DMS153 treated with DMSO at 0.1 percent for 48 hours (cell line): Measurements from ENCODE around the gene CAPN2.
"Not testable (repeated sequence)": the region's sequence is repeated elsewhere in the genome, so short reads cannot be mapped to it uniquely, and the experiment has no call there.

ENCODE experiments used
- DNase-seq: peaks from one replicate; lab custom pipeline; 2025; ENCODE audit not compliant: unreplicated experiment; lab: John Stamatoyannopoulos, UW

Gene CAPN2

DNA sequence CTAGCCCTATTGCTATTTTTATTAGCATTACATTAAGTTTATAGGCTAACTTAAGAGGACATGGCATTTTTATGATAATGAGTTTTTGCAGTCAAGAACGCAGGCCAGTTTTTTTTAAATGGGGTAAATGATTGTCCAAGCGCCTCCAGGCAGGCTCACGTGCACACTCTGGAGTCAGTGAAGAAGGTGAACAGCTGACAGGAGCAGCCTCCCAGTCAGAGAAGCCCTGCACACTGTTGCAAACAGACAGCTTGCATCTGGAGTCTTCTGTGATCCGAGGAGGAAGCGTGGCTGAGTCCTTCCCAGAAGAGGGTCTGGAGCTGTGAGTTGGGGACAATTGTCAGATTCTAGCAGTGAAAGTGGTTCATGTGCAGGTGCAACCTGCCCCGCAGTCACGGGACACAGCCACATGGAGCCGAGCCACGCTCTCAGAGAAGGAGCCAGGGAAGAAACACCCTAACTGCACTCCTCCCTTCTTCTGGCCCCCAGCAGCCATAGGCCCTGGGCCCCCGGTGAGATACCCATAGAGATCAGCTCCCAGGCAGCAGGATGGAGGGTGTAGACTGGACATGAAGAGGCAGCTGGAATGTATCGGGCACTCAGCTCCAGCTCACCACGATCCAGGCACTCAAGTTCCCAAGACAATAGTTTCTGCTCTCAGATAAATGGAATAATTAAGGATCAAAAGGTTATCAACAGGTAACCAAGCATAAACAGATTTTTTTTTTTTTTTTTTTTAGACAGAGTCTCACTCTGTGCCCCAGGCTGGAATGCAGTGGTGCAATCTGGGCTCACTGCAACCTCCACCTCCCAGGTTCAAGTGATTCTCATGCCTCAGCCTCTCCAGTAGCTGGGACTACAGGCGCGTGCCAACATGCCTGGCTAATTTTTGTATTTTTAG lies 26.4 kb downstream of the CAPN2 start:
- DNase-seq: no peak

DNA sequence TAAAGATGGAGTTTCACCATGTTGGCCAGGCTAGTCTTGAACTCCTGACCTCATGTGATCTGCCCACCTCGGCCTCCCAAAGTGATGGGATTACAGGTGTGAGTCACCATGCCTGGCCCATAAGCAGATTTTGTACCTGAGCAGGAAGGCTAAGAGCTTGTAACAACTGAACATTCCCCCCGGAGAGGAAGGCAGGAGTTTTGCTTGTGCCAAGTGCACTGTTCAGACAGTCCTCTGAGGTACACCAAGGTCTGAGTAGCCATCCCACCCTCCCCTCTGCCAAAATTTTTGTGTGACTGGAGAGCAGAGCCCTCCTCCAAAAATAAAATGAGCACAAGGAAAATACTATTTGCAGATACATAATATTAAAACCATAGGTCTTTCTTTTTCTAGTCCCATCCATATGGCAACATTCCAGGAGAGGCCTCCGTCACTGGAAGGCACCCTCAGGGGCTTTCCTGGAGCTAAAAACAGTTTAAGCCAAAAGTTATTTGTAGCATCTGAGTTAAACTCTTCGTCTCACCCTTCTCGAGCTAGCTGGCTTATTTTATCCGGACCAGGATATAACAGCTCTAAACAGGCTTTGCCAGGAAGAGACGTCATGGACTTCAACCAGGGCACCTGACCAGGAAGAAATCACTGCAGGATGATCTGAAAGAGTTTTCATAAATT lies 27.2 kb downstream of the CAPN2 start:
- no peak for DNase-seq

- not testable (repeated sequence) for DNase-seq
These were observed 27.8 kb downstream of the CAPN2 start for GRCh38 chr1:223740038-223740736.

DNA sequence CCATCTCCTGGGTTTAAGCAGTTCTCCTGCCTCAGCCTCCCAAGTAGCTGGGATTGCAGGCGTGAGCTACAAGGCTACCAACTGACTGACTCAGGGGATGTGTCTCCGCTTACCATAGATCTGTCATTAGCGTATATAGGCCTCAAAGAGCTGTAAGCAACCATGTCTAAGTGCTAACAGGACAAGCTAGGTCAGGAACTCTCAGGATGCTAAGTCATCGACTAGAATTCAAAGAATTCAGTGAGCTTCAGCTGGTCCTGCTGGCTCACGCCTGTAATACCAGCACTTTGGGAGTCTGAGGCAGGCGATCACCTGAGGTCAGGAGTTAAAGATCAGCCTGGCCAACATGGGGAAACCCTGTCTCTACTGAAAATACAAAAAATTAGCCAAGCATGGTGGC lies 29.5 kb downstream of the CAPN2 start:
- no peak for DNase-seq

DNA sequence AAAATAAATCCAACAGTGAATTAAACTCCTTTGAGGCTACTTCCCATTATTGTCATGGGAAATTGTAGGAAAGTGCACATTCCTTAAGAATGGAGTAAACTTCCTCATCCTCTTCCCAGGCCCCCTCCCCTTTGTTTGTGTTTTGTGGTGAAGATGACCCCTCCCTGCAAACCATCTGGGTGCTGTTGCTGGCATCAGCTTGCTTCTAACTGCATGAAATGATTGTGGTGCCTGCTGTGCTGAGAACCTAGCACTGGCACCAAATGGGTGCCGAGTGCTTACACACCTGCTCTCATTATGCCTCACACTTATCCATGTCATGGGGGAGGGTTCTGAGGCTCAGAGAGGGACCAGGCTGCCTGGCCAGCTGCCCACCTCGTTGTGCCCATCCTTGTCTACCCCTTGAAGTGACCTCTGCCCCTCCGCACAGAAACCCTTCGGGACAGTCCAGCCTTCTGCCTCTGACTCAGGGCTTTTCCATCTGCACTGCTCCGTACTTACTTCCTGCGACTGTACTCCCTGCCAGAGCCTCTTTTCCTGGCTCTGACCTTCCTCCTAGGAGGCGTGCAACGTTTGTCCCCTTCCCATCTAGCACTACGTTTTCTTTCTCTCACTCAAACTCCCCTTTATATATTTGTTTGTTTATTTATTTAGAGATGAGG lies 30.6 kb downstream of the CAPN2 start:
- no peak for DNase-seq

- no peak for DNase-seq
These were observed 33.4 kb downstream of the CAPN2 start for GRCh38 chr1:223745731-223746130.

GRCh38 chr1:223747838-223748335 lies 35.5 kb downstream of the CAPN2 start:
- DNase-seq: no peak

DNA sequence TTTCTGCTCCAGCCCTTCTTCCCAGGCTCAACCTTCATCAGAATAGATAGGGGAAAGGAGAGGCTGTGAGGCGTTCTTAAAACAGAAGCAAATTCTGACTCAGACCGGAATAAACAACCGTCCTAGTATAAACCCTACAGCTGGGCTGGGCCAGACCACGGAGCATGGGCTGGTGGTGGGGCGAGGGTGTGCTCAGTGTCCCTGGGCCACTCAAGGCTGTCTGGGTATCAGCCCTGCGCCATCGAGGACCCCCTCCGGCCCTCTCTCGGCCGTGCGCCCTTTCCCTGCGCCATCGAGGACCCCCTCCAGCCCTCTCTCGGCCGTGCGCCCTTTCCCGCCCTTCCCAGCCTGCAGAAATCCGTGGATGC lies 36.0 kb downstream of the CAPN2 start:
- no peak for DNase-seq

DNA sequence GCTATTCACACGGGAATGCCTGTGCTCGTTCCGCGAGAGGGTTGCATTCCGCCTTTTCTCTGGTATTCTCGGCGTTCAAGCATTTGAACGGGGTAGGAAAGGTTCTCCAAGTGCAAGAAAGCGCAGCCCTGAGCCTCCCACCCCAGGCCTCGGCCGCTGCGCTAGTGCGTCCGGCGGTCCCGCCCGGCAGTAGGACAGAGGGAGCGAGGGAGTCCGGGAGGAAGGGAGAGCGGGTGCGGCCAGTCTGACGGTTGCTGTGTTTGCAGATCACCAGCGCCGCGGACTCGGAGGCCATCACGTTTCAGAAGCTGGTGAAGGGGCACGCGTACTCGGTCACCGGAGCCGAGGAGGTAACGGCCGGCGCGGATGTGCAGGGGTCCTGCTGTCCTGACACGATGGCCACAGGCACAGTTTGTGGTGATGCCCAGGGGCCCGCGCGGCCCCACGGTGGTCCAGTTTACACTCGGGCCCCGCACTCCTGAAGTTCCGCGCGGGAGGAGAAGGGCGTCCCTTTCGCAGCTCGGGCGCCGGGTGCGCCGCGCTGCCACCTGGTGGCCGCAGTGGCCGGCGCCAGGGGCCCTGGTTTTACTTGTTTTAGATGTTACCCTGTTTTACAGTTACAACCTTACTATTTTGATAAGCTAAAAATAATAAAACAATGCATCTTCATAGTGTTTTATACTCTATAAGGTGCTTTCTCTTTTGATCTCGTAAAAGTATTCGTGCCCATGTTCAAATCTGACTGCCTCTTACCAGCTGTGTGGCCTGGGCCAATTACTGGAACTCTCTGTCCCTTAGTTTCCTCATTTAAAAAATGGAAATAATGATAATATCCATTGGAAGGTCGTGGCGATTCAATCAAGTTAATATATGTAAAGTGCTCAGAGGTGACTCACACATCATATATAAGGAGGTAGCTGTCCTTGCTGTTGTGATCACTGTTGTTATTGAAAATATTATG lies 36.7 kb downstream of the CAPN2 start:
- no peak for DNase-seq

DNA sequence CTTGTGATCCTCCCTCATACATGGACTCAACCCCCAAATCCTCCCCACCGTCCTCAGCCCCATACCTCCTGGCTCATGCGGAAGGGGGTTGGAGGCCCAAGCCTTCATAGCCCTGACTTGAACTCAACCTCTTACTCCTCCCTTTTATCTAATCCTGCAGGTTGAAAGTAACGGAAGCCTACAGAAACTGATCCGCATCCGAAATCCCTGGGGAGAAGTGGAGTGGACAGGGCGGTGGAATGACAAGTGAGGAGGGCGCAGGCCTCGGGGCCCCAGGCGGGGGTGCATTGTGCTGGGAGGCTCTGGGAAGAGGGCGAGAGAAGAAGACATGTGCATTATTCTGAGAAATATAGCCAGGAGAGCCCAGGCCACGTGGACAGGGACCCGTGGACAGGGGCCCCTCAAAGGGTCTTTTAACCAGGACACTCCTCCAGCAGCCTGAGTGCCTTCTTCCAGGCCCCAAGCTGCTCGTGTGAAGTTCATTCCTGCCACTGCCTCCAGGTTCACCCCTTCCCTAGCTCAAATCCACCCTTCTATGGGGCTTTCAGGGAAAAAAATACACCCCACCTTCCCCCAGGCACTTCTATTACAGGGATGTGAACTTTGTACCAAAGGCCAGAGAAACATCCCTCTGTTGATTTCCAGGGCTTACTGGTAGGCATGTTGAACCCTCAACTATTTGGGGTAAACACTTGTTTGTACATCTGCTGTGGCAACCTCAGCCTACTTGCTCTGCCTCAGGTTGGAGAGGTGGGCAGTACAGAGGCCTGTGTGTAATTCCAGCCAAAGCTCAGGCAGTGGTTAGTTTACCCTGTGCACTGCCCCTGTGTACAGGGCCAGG lies 38.6 kb downstream of the CAPN2 start:
- DNase-seq: no peak

DNA sequence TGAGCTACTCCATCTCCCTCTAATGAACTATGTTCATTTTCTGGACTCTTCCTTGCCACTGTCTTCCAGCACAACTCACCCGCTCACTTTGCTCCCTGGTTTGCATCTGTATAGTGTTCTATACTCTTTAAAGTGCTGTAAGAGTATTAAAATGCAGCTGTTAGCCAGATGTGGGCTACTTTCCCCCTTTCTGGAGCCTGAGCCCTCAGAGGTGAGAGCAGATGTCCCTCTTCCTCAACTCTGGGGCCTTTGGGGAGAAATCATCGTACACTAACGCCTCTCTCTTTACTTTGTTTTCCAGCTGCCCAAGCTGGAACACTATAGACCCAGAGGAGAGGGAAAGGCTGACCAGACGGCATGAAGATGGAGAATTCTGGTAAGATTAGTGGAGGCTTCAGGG lies 39.4 kb downstream of the CAPN2 start:
- no peak for DNase-seq

DNA sequence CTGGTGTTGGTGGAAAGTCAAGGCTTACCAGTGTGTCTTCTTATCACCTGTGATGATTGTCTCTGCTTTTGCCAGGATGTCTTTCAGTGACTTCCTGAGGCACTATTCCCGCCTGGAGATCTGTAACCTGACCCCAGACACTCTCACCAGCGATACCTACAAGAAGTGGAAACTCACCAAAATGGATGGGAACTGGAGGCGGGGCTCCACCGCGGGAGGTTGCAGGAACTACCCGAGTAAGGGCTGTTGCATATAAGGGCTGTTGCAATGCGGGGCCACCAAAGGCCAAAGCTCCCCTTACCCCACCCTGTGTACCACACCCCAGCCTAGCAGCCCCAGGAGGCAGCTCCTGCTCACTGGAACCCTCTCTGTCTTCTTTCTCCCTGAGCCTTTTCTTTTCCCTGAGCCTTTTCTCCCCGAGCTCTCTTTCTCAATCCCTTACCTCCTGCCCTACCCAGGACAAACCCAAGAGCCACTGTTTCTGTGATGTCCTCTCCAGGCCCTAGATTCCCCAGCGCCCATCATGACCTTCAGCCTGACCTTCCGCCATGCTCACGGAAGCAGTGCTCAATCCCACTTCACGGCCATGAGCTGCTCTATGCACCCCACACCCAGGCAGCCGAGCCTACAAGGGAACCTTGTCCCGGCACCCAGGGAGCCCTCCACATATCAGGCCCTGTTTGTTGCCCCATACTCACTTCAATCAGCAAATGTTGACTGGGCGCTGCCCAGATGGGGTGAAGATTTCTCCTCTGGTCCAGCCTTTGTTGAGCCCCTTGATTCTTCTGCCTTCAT lies 40.6 kb downstream of the CAPN2 start:
- DNase-seq: no peak

- no peak for DNase-seq
These were observed 42.5 kb downstream of the CAPN2 start for GRCh38 chr1:223754681-223755431.

DNA sequence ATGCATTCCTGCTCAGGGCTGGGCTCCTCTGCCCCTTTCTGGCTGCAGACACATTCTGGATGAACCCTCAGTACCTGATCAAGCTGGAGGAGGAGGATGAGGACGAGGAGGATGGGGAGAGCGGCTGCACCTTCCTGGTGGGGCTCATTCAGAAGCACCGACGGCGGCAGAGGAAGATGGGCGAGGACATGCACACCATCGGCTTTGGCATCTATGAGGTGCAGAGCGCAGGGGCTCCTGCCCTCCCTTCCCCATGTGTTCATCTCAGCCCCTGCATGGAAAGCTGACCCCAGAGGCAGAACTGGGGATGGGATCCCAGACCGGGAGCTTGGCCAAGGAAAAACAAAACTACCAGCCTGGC lies 43.1 kb downstream of the CAPN2 start:
- DNase-seq: no peak

DNA sequence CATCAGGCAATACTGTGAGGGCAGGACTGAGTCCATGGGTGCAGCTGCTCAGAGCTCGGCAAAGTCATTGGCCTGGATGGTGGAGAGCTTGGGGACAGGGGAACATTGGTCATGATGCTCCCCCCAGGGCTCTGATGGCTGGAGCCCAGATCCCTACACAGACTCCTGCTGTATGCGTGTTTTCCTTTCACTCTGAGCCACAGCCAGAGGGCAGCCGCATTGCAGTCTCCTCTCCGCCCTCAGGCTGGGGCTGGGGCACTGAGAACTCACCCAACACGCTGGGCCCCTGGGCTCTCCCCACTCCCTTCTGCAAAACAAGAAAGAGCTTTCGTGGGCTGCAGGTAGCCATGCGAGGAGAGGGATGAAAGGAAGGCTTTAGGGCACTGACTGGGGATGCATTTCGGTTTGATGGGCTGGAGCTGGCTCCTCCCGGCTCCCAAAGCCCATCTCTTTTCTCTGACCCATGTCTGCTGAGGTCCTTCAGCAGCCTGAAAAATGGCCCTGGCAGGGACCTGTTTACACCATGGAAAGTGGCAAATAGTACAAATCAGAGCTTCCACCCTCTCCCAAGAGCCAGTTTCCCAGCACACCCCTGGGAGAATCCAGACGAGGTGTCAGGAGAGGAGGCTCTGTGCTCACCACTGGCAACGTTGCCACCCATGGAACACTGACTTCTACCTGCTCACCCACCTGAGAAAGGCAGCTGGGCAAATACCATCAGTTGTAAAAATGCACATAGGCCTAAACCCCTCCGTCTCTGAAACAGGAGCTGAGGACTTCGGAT lies 43.8 kb downstream of the CAPN2 start:
- DNase-seq: no peak

GRCh38 chr1:223756806-223757700 lies 44.7 kb downstream of the CAPN2 start:
- no peak for DNase-seq
